ENCODE results near the gene PKD1. TPM values are rescaled to one million over a fixed set of nuclear protein-coding genes. Genes with fewer than 3 reads are reported as not detected.

The PKD1 gene
- polyA plus RNA-seq, 10 donors = 86.8 to 161 (median 120) TPM

DNA sequence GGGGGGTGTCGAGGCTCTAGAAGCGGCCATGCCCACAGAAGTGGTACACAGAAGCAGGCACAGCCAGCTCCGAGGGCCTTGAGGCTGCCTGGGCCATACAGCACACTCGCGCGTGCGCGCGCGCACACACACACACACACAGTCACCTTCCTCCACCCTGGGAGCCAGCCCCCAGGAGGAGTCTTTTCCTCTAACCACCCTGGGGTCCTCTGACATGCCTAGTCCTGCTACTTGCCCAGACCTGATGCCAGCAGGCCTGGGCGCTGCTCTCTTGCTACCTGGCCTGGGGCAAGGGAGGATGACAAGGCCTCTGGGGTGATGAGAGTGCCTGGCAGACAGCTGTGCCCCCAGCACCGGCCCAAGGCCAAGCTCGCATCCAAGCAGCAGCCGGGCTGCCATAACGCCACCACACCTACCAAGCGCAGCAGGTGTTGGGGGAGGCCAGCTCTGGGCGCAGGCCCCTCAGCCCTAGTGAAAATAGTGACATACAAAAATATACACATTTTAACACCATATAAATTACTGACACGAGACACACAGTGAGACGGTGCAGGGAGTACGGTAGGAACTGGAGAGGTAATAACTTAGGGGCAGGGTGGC, 46.8 kb downstream of the PKD1 start:
- peak in 1 of 3 donors; percentile 40 for DNase-seq

DNA sequence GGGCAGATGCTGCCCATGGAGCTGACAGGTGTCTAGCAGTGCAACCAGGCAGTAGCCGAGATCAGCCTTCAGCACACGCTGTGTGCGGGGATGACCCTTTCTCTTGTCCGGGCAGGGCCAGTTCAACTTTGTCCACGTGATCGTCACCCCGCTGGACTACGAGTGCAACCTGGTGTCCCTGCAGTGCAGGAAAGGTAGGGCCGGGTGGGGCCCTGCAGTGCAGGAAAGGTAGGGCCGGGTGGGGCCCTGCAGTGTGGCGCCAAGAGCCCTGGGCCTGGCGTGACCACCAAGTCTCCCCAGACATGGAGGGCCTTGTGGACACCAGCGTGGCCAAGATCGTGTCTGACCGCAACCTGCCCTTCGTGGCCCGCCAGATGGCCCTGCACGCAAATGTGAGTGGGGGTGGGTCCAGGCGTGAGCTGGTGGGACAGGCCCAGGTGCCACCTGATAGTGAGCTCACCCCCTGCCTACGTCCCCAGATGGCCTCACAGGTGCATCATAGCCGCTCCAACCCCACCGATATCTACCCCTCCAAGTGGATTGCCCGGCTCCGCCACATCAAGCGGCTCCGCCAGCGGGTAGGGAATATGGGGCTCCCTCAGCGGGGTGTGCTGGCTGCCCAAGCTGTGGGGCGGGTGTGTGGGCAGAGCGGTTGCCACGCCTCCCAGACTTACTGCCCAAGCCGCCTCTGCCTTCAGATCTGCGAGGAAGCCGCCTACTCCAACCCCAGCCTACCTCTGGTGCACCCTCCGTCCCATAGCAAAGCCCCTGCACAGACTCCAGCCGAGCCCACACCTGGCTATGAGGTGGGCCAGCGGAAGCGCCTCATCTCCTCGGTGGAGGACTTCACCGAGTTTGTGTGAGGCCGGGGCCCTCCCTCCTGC, 47.7 kb downstream of the PKD1 start:
- no peak for DNase-seq

DNA sequence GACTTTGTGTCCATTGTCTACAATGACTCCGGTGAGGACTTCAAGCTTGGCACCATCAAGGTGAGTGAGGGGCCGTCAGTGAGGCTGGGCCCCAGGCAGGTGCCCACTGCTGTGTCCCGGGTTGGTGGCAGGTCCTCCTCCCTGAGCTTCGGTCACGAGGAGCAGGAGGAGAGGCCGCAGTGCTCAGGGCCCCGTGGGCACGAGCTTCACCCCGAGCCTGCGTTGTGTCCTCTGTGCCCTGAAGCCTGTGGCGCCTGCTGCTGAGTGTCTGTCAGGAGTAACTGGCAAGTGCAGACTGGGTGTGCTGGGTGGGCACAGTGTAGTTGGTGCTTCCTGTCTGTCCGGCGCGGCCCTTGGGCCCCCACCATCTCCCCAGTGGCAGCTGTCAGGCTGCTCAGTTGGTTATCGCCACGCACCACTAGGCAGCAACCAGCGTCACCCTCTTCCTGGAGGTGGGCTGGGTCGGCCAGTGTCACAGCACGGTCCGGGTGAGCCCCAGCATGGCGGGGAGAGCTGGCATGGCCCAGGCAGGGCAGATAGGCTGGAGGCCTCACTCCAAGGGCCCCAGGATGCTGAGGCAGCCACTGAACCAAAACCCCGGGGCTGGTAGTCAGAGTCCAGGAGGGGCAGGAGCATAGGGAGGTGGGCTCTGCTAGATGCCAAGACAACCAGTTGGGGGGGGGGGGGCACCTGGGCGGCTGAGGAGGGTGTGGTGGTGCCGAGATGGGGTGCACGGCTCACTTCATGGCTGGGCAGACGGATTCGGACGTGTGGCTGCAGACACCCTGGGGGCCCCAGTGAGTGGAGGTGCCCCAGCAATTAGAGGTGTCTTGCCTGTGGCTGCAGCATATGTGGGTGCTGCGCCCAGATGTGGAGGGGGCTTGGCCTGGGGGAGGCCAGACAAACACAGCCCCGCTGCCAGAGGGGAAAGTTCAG, 48.6 kb downstream of the PKD1 start:
- DNase-seq = no peak

DNA sequence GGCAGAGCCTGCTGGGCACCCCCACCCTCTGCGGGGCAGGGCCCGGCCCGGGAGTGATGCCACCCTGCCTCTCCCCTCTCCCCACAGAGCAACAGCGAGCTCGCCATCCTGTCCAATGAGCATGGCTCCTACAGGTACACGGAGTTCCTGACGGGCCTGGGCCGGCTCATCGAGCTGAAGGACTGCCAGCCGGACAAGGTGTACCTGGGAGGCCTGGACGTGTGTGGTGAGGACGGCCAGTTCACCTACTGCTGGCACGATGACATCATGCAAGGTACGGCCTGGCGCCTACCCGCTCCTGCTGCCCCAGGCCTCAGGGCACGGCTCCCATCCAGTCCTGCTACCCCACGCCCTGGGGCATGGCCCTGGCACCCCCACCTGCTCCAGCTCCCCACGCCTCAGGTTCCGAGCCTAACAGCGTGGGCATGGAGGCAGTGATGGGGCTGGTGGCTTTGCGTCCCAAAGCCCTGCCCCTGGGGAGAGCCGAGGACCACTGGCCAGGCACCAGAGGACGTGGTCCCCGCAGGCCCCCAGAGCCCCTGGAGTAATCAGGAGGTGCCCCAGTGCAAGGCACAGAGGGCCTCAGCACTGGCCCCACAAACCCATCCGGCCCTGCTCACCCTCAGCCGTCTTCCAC, 49.5 kb downstream of the PKD1 start:
- no peak for DNase-seq

DNA sequence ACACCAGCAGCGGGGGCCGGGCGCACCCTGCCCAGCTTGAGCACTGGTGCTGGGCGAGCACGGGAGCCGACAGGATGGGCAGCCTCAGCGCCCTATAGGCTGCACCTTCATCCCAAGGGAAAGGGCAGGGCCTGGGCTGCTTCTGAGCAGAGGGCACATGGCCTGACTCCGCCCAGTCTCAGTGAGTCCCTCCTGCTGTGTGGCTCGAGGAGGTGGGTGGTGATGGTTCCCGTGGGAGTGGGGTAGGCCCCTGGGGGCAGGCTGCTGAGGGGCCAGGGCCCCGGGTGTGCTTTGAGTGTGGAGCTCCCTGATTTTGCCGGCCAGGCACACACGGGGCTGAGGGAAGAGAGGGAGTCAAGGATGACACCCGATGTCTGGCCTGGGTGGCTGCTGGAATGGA, 50.0 kb downstream of the PKD1 start:
- DNase-seq = no peak

DNA sequence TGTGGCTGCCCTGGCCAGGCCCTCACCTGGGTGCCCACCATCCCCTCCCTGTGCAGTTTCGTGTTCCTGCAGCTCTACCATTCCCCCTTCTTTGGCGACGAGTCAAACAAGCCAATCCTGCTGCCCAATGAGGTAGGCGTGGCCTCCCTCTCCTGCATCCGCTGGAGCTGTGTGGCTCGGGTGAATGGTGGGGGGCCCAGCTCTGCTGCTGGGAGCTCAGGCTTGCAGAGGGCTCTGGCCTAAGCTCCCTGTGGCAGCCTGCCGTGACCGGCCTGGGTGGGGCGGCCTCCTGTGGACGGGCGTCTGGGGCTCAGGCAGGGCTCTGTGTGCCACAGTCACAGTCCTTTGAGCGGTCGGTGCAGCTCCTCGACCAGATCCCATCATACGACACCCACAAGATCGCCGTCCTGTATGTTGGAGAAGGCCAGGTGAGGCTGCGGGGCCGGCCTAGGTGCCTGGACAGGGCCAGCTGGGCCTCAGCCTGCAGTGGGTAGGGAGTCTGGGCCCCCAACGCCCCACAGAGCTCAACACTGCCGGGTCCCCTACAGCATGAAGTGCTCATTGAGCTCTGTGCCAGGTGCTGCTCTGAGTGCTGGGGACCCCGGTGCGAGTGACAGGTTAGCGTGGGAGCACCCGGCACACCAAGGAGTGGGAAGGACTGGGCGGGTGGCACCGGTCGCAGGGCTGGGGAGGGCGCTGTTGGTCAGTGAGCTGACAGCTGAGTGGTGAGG, 50.6 kb downstream of the PKD1 start:
- no peak for DNase-seq

DNA sequence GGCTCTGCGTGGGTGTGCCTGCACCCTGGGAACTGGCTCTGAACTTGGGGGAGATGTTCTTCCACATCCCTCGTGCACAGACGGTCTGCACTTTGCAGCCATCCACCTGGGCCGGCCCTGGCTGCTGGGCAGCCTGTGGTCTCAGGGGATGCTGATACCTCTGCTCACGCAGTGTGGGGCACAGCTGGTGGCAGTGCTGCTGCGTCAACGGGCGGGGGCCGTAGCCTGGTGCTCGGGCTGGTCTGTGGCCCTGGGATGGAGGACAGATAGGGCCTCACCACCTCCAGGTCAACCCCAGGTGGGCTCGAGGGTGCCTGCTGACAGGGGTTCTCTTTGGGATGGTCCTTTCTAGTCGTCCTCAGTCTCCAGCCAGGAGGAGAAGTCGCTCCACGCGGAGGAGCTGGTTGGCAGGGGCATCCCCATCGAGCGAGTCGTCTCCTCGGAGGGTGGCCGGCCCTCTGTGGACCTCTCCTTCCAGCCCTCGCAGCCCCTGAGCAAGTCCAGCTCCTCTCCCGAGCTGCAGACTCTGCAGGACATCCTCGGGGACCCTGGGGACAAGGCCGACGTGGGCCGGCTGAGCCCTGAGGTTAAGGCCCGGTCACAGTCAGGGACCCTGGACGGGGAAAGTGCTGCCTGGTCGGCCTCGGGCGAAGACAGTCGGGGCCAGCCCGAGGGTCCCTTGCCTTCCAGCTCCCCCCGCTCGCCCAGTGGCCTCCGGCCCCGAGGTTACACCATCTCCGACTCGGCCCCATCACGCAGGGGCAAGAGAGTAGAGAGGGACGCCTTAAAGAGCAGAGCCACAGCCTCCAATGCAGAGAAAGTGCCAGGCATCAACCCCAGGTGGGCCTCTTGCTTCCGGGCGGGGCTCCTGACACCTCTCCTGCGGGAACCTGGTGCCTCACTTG, 51.6 kb downstream of the PKD1 start:
- no peak for DNase-seq

DNA sequence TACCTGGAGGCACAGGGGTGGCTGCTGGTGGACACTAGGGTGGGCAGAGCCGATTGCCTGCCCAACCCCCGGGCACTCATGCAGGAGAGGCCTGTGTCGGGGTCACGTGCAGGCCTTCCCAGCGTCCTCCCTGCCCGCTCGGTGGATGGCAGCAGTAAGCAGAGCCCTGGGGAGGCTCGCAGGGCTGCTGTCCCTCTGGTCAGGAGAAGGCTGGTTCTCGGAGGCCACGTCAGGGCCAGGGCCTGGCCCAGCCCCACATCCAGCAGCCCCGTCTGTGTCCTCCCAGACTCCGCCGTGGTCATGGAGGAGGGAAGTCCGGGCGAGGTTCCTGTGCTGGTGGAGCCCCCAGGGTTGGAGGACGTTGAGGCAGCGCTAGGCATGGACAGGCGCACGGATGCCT, 52.3 kb downstream of the PKD1 start:
- no peak for DNase-seq

DNA sequence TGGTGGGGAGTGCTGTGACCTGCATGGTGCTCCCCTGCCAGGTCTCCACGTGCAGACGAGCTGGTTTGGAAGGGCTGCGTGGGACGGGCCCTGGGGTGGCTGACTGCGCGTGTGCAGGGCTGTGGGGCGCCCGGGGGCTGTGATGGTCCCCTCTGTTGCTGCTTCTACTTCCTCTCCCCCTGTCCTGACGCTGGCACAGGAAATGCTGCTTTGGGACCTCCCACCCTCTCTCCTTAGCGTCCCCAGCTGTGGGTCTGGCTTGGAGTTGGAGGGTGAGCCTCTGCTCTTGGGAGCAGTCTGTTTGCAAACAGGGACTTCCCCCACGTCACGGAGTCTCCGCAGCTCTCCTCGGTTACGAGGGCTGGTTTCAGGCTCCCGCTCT, 52.7 kb downstream of the PKD1 start:
- DNase-seq = no peak

DNA sequence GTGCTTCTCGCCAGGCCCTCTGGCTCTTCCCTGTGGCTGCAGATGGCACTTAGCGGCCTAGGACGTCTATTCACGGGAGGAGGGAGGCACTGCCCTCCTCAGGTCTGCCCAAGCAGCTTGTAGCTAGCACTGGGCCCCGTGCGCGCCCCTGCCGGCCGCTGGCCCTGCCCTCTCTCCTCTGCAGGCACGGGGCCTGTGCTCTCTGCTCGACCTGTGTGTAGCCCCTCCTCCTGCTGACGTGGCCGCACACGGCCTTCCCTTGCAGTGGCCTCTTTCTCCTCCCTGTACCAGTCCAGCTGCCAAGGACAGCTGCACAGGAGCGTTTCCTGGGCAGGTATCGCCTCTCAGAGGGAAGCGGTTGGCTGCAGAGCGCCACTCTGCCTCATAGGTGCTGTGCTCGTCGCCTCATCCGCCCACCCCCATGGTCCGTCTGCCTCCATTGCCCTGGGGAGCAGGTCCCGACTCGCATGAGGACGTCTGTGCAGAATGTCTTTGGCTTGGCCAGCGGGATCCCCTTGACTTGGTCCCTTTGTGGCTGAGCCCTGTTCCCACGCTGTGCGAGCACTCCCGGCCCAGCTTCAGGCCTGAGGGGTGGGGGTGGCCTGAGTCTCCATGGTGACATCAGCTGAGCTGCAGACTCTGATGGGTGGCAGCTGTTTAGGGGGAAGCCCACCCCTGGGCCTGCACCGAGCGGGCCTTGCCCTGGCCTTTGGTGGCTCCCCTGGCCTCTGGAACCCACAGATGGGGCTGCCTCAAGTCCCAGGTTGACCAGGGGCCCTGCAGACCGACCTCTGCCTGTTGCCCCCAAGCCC, 53.3 kb downstream of the PKD1 start:
- peak in 1 of 3 donors; percentile 61 for DNase-seq

DNA sequence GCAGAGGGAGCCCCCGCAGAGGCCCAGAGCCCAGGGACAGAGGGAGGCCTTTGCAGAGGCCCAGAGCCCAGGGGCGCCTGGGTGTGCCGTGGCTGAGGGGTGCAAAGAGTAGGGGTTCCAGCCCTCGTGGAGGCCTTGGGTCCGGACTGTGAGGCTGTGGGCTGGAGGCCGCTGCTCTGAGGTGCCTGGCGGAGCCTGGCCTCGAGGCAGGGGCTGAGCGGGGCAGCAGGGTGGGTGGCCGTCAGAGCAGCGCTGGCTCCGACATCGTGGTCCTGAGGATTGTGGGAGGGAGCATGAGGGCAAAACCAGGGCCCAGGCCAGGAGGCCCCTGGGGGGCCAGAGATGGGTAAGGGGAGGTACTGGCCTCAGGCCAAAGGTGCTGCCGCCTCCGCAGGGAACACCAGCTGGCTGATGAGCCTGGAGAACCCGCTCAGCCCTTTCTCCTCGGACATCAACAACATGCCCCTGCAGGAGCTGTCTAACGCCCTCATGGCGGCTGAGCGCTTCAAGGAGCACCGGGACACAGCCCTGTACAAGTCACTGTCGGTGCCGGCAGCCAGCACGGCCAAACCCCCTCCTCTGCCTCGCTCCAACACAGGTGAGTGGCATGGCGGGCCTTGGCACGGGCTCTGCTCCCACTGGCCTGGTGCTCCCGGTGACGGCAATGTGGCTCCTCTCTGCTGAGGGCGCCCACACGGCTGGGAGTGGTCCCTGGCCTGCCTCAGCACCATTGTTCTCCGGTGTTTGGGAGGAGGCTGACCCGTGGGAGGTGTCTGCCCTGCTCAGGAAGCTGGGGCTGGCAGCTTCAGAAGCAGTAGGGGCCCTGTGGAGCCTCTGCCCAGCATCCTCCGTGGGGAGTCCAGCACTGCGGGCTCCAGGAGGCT, 54.3 kb downstream of the PKD1 start:
- no peak for DNase-seq

DNA sequence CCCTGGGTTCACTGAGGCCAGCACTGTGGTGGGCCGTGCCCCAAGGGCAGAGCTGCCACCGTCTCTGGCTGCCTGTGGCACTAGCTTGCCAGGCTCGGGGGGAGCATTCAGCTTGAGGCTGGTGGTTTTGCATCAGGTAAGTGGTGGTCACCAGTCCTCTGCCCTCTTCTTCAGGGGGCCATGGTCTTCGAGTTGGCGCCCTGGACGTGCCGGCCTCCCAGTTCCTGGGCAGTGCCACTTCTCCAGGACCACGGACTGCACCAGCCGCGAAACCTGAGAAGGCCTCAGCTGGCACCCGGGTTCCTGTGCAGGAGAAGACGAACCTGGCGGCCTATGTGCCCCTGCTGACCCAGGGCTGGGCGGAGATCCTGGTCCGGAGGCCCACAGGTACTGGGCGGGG, 55.7 kb downstream of the PKD1 start:
- DNase-seq = no peak

DNA sequence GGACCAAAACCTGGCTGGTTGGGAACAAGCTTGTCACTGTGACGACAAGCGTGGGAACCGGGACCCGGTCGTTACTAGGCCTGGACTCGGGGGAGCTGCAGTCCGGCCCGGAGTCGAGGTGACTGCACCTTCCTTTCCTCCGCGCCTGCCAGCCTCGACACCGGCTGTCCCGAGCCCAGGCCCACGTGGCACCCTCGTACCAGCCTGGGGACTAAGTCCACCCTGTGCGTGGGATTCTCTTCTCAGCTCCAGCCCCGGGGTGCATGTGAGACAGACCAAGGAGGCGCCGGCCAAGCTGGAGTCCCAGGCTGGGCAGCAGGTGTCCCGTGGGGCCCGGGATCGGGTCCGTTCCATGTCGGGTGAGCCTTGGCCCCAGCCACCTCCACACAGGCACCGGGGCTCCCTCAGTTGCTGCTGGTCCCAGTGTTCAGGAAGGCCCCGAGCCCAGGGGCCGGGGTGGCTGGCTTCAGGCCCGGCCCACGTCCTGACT, 56.3 kb downstream of the PKD1 start:
- no peak for DNase-seq

DNA sequence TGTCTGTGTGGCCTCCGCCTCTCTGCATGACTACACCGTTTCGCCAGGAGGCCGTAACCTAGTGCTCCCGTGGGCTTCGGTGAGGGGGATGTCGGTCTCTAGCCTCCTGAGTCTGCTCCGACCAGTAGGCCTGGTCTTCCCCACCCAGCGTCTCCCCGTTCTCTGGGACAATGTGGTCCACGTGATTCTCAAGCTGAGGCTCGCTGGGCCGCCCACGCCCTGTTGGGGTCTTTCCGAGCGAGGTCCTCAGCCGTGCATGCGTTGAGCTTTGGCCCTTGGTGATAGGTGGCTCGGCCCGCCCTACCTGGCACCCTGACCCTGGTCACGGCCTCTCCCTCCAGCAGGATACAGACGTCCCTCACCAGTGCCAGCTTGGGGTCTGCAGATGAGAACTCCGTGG, 57.0 kb downstream of the PKD1 start:
- no peak for DNase-seq

DNA sequence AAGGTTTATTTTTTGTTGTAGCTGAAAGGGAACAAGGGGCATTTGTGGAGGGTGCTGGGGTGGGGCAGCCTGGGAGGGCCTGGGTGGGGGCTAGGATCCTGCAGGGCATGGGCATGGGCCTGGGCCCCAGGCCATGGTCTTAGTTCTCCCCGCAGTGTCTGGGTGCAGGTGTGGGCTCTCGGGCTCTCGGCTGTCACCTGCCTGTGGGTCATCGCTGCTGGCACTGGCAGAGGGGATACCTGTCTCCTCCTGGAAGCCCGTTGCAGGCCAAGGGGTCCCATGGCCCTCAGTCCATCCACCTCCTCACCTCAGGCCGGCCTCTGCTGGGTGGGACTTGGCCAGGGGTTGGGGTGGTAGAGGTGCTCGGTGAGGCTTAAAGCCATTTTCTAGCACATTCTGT, 57.6 kb downstream of the PKD1 start:
- DNase-seq = no peak

DNA sequence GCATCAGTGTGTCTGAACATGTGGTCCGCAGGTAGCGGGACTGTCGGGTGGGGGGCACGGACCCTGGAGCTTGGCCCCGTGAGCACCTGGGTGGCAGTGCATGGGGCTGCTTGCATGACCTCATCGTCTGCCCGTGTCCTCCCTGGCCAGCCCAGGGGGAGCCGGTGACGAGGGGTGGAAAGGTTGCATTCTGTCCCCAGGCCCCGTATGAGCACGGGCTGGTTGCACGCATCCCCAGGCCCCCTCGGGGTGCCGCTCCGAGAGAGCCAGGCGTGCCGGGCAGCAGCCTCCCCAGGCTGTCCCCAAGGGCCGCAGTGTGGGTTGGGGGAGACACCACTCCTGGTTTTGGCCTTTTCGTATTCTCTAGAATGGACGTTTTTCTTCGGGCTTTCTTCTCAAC, 58.0 kb downstream of the PKD1 start:
- no peak for DNase-seq

DNA sequence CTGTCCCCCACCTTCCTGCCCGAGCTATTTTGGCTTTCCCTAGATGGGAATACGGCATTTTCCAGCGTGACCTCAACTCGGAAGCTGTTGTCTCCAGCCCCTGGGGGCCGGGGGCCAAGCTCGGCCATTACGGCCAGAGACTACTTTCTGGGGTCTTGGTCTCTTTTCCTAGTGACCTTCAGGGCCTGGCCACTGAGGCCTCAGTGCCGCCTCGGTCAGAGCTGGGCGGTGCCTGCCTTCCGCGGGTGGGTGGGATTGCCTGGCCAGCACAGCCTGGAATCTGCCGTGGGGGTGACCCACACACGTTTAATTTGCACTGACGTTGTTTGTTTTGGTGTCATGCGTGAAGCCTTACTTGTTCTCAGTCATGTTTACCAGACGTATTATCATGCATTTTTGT, 58.7 kb downstream of the PKD1 start:
- DNase-seq = no peak

Measured in muscle of back (tissue), 11 donors.